Measurements from ENCODE around the gene TNFAIP8.

- TF ChIP-seq CTCF (IDR thresholded peaks at IDR 0.05) (no peak), POLR2A (IDR thresholded peaks at IDR 0.05) (no peak)
Measured at GRCh38 chr5:119366540-119366881, 10.7 kb downstream of the TNFAIP8 start.

All from uterus (tissue), 2 donors.